Mucosa of descending colon (tissue), 3 donors: Measurements from ENCODE around the gene ZNF296. TPM values are rescaled to one million over a fixed set of nuclear protein-coding genes. Genes with fewer than 3 reads are reported as not detected.

Experiments
- ATAC-seq: fragments of 200-7000 bp; cut with Tn5 transposase; one replicate; pipeline ENCODE4 v1.9.1; 2020; ENCODE audit warnings: mild to moderate bottlenecking, moderate library complexity
- DNase-seq, 3 donors: peaks; one replicate each; pipeline ENCODE4 v3.0.0-alpha.2; 2020
- H3K36me3 ChIP-seq: fragments of 200-600 bp; one replicate; pipeline ENCODE4 v1.8.0; 2021; ENCODE audit warnings: low read depth, mild to moderate bottlenecking
- H3K4me1 ChIP-seq: fragments of 200-600 bp; one replicate; pipeline ENCODE4 v1.8.0; 2021; ENCODE audit warnings: low read depth, mild to moderate bottlenecking
- H3K4me3 ChIP-seq: fragments of 200-600 bp; one replicate; pipeline ENCODE4 v1.8.0; 2021; ENCODE audit warnings: mild to moderate bottlenecking
- H3K9me3 ChIP-seq: fragments of 200-600 bp; one replicate; pipeline ENCODE4 v1.8.0; 2021; ENCODE audit warnings: mild to moderate bottlenecking
- CTCF ChIP-seq: fragments of 200-600 bp; IDR thresholded peaks from one replicate; pipeline ENCODE4 v1.8.0; 2022; ENCODE audit warnings: antibody characterized with exemption, mild to moderate bottlenecking
- intact Hi-C, 2 donors: fragments of 100-400 bp; cut with DNase I in 1 of 2; cut with micrococcal nuclease in 1 of 2; formaldehyde crosslinking; loops; one replicate each; pipeline versions ENCODE4 v1.11.0 to v1.11.1; 2022; cut with DNase I, micrococcal nuclease
- total RNA-seq, 3 donors: library from RNA; stranded (reverse); fragmentation: NEBNext Ultra II Directional in 2 of 3; extraction: Animal tissue kit (Norgen Biotek cat#: 25700) in 2 of 3; gene quantifications; one replicate each; pipeline versions ENCODE4 v1.2.1 to v1.2.4, GENCODE V29; 2021 to 2023
- donor health status: DM: no; HTN: no; CAD: no; lungs with moderate emphysema.
- donor health status: DM: no; HTN: no; CAD: no.
- donor health status: DM: no; HTN: yes; CAD: no.

Gene ZNF296
- total RNA-seq, 3 donors from 2014 or later: 2.8 to 5.0 (median 4.9) TPM

- Histone ChIP-seq H3K36me3 (peaks cover 16% of the 10 kb centered on the region), H3K9me3 (no peaks in the 10 kb centered on the region), H3K4me1 (no peaks in the 10 kb centered on the region), H3K4me3 (no peak overlapping the region)
- TF ChIP-seq CTCF: no peak
- ATAC-seq (no peak), DNase-seq (peak in 1 of 3 donors; percentile 19)
- intact Hi-C loops: no loop called here
Measured at GRCh38 chr19:45068041-45068440, 8.2 kb downstream of the ZNF296 start.

- intact Hi-C loops: no loop called here
- no peaks in the 10 kb centered on the region for H3K9me3 ChIP-seq
- peak in 1 of 3 donors; percentile 43 for DNase-seq
- no peak overlapping the region for H3K4me3 ChIP-seq
- peaks cover 16% of the 10 kb centered on the region for H3K36me3 ChIP-seq
- no peaks in the 10 kb centered on the region for H3K4me1 ChIP-seq
- no peak for ATAC-seq
- TF ChIP-seq CTCF: no peak
Measured at GRCh38 chr19:45066921-45067661, 9.2 kb downstream of the ZNF296 start.

- no peak for TF ChIP-seq CTCF
- no peak for DNase-seq
- H3K4me3 ChIP-seq: no peak overlapping the region
- no peak for ATAC-seq
- peaks cover 17% of the 10 kb centered on the region for H3K36me3 ChIP-seq
- intact Hi-C loops: no loop called here
- H3K9me3 ChIP-seq: no peaks in the 10 kb centered on the region
- H3K4me1 ChIP-seq: no peaks in the 10 kb centered on the region
Measured at GRCh38 chr19:45063851-45064801, 12.2 kb downstream of the ZNF296 start.

- Histone ChIP-seq H3K9me3 (no peaks in the 10 kb centered on the region), H3K36me3 (peaks cover 23% of the 10 kb centered on the region), H3K4me1 (no peaks in the 10 kb centered on the region), H3K4me3 (no peak overlapping the region)
- intact Hi-C loops: no loop called here
- DNase-seq (no peak), ATAC-seq (no peak)
- TF ChIP-seq CTCF: no peak
Measured at GRCh38 chr19:45061965-45062364, 14.3 kb downstream of the ZNF296 start.

DNA sequence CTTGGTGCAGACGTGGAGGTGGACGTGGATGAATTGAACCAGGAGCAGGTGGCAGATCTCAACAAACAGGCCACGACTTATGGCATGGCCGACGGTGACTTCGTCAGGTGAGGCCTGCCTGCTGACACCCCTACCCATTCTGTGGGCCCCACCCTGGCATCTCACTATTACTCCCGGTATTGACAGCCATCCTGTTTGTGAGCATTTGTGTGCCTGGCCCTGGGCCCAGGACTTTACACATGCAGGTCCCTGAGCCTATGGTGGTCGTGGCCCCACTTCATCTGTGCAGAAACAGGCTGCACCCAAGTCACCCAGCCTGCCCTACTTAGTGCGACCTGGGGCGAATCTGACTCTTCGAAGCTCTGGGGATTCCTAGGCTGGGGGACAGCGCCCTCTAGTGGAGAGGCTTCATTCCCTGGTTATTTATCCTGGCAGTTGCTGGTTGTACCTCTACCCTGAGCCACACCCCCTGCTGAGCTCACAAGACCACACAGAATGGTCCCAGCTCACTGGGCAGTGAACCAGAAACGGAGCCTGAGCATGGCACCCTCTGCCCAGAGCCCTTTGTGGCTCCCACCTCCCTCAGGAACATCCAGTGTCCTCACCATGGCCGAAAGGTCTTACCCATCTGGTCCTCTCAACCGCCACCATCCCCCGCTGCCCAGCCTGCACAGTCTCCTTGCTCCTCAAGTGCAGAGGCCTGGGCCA lies 16.9 kb downstream of the ZNF296 start:
- TF ChIP-seq CTCF: peak; percentile 79
- peaks cover 25% of the 10 kb centered on the region for H3K36me3 ChIP-seq

More for the DNA sequence above, 16.9 kb downstream of the ZNF296 start:
- ATAC-seq (peak; percentile 93), DNase-seq (peak in 2 of 3 donors; percentile 84 to 94)
- H3K4me1 ChIP-seq: no peaks in the 10 kb centered on the region
- no peak overlapping the region for H3K4me3 ChIP-seq
- no peaks in the 10 kb centered on the region for H3K9me3 ChIP-seq
- intact Hi-C loops: no loop called here
